Myometrial cell (primary cell): Measurements from ENCODE around the gene BMP15. TPM values are rescaled to one million over a fixed set of nuclear protein-coding genes. Genes with fewer than 3 reads are reported as not detected.

ENCODE experiments used
- total RNA-seq: library from RNA; depleted of rRNA; stranded (reverse); fragments of >200 nt; gene quantifications from 2 replicates; pipeline ENCODE4 v1.2.3, GENCODE V29; 2015

Gene BMP15
- not detected in 2 replicates for total RNA-seq

GRCh38 chrX:50910685-50911176 lies at the start of gene BMP15:
TSS of gene BMP15 (plus strand) at chrX:50910735. CDS start at chrX:50910784, 49 bp downstream.

Other genes starting within 250 kb of the BMP15 start
- gene SHROOM4, start 96.5 kb upstream of the BMP15 start, total RNA-seq: 0.86 and 1.2 TPM in 2 replicates